Retina (tissue), 1 donor: ENCODE data around the gene LYST.
A peak's percentile ranks its signal among the peaks of the same experiment; 100 is the strongest.

Experiments used
- DNase-seq: peaks from one replicate; pipeline ENCODE4 v3.0.0-alpha.2; 2016

LYST gene

DNA sequence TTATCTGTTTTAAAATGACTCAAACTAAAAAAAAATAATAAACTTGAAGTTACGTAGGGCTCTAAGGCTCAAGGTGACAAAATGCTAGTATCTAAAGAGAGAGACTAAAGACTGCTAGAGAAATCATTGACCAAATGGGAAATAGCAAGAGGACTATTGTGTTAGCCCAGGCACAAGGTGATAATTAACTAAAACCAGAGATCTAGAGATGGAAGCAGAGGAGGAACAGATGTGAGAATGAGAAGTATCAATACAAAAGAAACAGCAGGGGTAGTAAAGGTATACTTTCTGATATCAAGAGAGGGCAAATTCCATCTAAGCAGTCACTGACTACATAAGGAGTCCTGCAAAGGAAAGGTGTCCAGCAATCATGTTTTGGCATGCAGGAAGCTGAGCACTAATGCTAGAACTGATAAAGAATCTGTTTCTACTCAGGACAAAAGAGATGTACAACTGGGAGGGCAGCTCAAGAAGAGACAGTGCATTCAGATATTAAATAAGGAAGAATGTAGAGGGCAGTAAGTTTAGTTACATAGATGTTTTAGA, 116.9 kb downstream of the LYST start:
- no peak for DNase-seq

DNA sequence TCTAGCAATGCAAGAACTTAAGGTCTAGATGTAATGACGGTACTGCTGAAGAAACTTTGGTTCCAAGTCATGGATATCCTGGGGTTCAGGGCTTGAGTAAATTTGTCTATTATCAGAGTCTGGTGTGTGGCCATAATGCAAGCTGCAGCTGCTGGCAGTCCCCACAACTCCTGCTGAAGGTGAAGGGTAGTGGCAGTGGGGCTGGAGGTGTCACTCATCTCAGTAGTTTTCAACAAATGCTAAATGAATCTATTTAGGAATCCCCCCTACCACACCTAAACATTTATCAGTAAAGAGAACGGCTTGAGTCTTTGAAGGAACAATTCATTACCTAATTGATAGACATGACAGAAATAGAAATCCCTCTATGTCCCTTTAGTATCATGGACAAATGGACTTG, 118.0 kb downstream of the LYST start:
- no peak for DNase-seq

DNA sequence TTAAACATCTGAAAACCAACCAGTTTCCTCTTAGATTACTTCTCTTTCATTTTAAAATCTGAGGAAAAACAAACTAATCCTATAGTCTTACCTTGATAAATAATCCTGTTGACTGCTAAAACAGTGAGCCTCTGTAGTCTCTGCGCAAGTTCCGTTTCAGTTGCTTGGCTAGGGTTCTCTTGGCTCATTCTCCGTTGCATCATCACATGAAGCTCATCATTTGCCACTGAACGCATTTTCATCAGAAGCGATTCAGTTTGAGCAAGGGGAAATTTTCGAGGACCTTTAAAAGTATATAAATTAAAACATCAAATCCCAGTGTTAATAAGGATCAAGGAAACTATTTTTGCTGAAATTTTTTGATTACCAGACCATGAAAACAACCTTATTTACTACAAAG, 120.5 kb downstream of the LYST start:
- DNase-seq, result no peak

GRCh38 chr1:235745503-235746136, 121.1 kb downstream of the LYST start:
- DNase-seq, result no peak

- DNase-seq, result no peak
Observed at GRCh38 chr1:235742914-235743599, 123.6 kb downstream of the LYST start.

DNA sequence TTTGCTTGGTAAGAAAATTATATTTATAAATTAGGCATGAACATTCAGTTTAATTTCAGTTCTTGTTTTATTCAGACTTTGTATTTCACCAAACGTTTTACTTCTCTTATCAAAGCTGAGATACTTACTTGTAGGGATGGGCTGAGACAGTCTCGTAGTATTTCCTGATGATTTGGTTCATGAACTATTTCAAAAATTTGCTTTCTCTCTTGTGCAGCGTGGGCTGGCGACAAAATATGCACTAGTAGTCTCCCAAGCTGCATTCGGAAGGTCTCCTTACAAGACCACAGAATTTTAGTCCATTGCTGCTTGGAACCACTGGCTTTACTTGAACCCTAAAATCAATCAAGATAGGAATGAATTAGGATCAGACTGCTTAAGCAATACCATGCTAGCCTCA, 125.4 kb downstream of the LYST start:
- DNase-seq, result no peak

GRCh38 chr1:235739631-235740030, 127.1 kb downstream of the LYST start:
- no peak for DNase-seq

GRCh38 chr1:235739124-235739523, 127.6 kb downstream of the LYST start:
- DNase-seq, result no peak

GRCh38 chr1:235737751-235738150, 129.0 kb downstream of the LYST start:
- DNase-seq, result no peak

DNA sequence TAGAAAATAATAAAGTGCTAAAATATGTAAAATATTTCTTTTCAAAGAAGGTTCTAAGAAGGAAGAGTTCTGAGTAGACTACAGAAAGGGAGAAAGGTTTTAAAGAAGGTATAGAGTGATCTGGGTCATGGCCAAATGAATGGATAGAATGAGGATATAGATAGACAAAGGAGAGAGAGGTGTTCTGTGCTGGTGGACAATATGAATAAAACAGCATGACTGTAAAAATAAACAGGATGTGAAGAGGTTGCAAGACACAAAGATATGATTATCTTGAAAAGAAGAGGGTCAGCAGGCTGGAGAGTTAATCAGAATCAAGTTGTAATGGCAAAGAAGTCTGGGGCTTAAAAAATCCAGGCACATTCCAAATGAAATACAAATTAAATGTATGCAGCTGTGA, 130.4 kb downstream of the LYST start:
- no peak for DNase-seq

DNA sequence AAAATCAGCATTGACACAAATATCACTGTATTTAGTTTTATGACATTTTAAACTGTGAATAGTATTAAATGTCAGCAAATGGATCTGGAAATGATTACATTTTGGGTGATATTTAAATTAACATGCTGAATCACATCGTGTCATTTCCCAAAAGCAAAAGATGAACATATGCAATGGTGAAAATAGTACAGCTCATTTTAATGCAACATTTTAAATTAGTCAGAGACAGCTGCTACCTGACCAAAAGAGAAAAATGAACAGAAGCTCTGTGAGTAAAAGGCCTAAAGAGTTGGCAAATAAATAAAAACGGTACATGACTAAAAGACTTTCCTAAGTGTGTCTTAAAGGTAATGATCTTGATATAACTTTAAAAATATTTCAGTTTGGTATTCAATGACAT, 131.1 kb downstream of the LYST start:
- no peak for DNase-seq

GRCh38 chr1:235734335-235734734, 132.4 kb downstream of the LYST start:
- DNase-seq, result no peak

GRCh38 chr1:235730007-235730406, 136.7 kb downstream of the LYST start:
- no peak for DNase-seq

- DNase-seq, result no peak
Observed at GRCh38 chr1:235726557-235726956, 140.1 kb downstream of the LYST start.

DNA sequence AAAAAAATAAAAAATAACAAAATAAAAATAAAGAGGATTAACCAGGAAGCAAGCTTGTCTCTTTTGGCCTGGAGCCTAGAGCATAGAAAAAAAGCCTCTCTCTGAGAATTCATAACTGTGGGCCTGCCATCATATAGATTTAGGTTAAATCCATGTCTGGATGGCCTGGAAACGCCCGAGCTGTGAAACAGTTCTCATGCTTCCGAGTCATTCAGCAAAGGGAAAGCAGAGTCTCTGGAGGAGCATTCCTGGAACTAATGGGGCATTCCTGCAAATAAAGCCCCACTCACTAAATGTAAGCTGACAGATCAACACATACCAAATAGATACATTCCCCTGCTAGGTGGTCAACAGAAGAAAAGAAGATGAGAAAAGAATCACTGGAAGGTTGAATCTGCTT, 141.3 kb downstream of the LYST start:
- DNase-seq, result peak; percentile 35

GRCh38 chr1:235724730-235725129, 142.0 kb downstream of the LYST start:
- no peak for DNase-seq

DNA sequence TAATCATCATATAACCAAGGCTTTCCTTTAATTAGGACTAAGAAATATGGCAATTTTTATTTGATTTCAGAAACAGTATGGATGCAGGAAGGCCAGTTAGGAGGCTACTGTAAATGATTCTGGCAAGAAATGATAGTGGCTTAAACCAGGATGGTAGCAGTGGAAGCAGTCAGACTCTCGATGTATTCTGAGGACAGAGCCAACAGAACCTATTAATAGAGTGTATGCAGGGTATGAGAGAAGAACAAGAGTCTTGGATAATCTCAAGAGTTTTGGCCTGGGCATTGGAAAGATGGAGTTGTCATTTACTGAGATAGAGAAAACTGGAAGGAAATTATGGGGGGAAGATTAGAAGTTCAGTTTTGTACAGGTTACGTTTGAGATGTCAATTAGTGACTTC, 143.8 kb downstream of the LYST start:
- no peak for DNase-seq

GRCh38 chr1:235721982-235722381, 144.7 kb downstream of the LYST start:
- DNase-seq, result no peak

DNA sequence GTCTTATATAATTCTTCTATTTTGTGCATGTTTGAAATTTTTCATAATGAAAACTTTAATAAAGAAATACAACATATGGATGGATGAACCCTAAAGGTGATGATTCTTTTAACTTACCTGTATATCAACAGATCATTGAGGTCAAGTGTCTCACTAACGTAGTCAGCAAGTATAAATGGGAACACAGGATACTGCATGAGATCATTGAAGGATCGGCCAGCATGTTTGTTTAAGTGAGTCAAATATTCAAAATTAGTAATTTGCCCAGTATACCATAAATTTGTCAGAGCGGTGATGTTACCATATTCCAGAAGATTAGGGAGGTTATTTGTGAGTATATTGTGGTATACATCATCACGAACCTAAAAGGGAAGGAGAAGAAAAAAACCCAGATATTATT, 146.2 kb downstream of the LYST start:
- no peak for DNase-seq

DNA sequence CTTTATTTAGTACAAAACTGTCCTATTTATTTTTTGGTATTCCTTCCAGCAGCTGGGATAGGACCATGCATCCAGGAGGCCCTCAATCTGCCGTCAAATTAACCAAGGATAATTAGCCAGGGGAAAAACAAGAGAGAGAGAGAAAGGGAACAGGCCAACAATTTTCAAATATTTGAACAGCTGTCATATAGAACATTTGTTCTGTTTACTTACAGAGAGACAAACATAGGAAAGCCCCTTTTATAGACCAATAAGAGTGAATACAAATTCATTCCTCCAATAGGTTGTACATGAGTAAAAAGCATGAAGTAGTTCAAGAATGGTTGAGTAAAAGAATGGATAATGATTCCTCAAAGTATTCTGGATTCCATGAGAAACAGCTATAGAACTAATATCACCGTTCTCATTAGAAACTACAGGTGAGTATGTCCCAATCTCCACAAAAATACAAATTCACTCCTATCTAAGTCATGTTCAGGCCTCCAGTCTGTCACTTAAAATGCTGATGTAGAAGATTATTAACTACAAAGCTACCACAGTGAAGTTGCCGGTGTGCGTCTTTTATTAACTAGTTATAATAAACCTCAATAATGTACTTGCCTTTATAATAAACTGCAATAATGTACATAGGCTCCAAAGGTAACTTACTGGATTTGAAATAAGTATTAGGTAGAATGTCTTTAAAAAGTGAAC, 152.4 kb downstream of the LYST start:
- DNase-seq, result no peak

DNA sequence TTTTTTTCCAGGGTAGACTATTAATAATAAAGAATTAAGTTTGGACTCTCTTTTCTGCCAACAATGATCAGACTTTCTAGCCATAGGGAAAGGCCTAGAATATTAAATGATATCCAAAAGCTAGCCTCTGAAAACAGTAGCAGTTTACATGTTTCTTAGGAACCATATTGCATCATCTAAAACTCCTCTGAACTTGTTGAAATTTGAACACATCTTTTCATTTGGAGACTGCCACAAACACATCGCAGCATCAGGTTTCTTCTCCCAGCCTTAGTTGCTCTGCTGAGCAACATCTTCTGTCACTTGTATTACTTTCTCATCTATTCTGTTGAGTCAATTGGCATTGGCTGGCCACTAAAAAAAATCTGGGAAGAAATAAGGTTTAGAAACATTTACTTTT, 153.9 kb downstream of the LYST start:
- DNase-seq, result no peak

GRCh38 chr1:235710687-235711086, 156.0 kb downstream of the LYST start:
- DNase-seq, result no peak

DNA sequence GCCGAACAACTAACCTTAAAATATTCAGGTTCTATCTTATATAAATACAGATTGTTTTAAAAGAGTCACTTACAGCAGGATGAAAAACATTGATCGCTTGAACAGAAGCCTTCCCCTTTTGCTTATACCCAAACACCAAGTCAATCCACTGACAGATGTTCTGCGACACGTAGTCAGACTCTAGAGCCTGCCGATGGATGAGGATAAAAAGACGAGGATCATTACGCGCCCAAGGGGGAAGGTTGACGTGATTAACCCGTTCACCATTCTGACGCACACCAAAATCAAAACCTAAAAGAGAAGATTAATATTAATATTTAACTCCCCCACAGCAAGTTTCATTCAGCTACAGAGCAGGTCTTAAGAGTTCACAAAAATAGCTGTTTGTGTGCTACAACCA, 157.7 kb downstream of the LYST start:
- DNase-seq, result no peak

- DNase-seq, result no peak
Observed at GRCh38 chr1:235708390-235708962, 158.2 kb downstream of the LYST start.
